B cell (primary cell): ENCODE measurements around the gene DCN. TPM values are rescaled to one million over a fixed set of nuclear protein-coding genes. Genes with fewer than 3 reads are reported as not detected.

Experiments used
- ATAC-seq: fragments of 200-7000 bp; cut with Tn5 transposase; one replicate; pipeline ENCODE4 v1.10.0; 2021; ENCODE audit warnings: low read depth, mild to moderate bottlenecking, moderate number of reproducible peaks, moderate library complexity
- CTCF ChIA-PET: fragments of 350-600 bp; sonication (Branson Sonifier 250); formaldehyde crosslinking; loops from one replicate; lab custom pipeline; 2021; ENCODE audit warnings: antibody characterized with exemption, inconsistent platforms; lab: Charles Lee
- POLR2A ChIA-PET: fragments of 350-600 bp; sonication (Branson Sonifier 250); formaldehyde crosslinking; loops from one replicate; lab custom pipeline; 2021; ENCODE audit warnings: antibody characterized with exemption; lab: Charles Lee
- DNase-seq: peaks from one replicate; pipeline ENCODE4 v3.0.0; 2013
- H2AFZ ChIP-seq: 2 replicates; pipeline ENCODE4 v1.6.1; 2012; ENCODE audit warnings: mild to moderate bottlenecking, low read depth, low read length; ENCODE audit not compliant: insufficient read depth, poor library complexity, severe bottlenecking
- H3K27ac ChIP-seq, 2 donors: 1 replicate in 1 of 2; 2 replicates in 1 of 2; pipeline ENCODE4 v1.5.1; 2012 to 2013; ENCODE audit warnings: low read length in 2 of 2, mild to moderate bottlenecking in 2 of 2, moderate library complexity in 1 of 2
- H3K27me3 ChIP-seq, 4 experiments: fragments of 200-600 bp in 1 of 4; sonication (generic) in 1 of 4; replicated peaks in 1 of 4; 1 replicate in 2 of 4; 2 replicates in 2 of 4; pipeline versions ENCODE4 v1.6.1 to v1.7.0; 2013 to 2016; ENCODE audit warnings: low read length in 3 of 4, mild to moderate bottlenecking in 2 of 4, mixed read lengths in 1 of 4, moderate library complexity in 1 of 4; ENCODE audit not compliant: insufficient read depth in 4 of 4, control insufficient read depth in 3 of 4; ENCODE audit errors: control extremely low read depth in 1 of 4
- H3K36me3 ChIP-seq, 2 experiments: replicated peaks in 1 of 2; 1 replicate in 1 of 2; 2 replicates in 1 of 2; pipeline versions ENCODE4 v1.6.1 to v1.7.1; 2013; ENCODE audit warnings: low read length in 1 of 2; ENCODE audit not compliant: insufficient read depth in 2 of 2, control insufficient read depth in 1 of 2; ENCODE audit errors: control extremely low read depth in 1 of 2, extremely low read depth in 1 of 2
- H3K4me1 ChIP-seq, 2 donors: fragments of 200-600 bp in 1 of 2; sonication (generic) in 1 of 2; 1 replicate in 1 of 2; 2 replicates in 1 of 2; pipeline versions ENCODE4 v1.5.1 to v1.6.1; 2013 to 2017; ENCODE audit warnings: low read length in 2 of 2; ENCODE audit not compliant: control insufficient read depth in 2 of 2, insufficient read depth in 2 of 2
- H3K4me2 ChIP-seq: replicated peaks from 2 replicates; pipeline ENCODE3; 2012; ENCODE audit warnings: mild to moderate bottlenecking, low read depth, low read length; ENCODE audit not compliant: poor library complexity, severe bottlenecking
- H3K4me3 ChIP-seq, 5 experiments: fragments of 200-600 bp in 1 of 5; sonication (generic) in 1 of 5; 1 replicate in 3 of 5; 2 replicates in 2 of 5; pipeline versions ENCODE4 v1.5.1 to v1.7.0; 2011 to 2016; ENCODE audit warnings: low read length in 4 of 5, mild to moderate bottlenecking in 4 of 5, low read depth in 2 of 5, control low read depth in 1 of 5, moderate library complexity in 1 of 5; ENCODE audit not compliant: insufficient read depth in 1 of 5; ENCODE audit errors: control extremely low read depth in 1 of 5, extremely low read depth in 1 of 5
- H3K79me2 ChIP-seq: fragments of 200-600 bp; sonication (generic); one replicate; pipeline ENCODE4 v1.6.0; 2016; ENCODE audit warnings: low read length; ENCODE audit not compliant: control insufficient read depth, insufficient read depth
- H3K9ac ChIP-seq: fragments of 200-600 bp; sonication (generic); 2 replicates; pipeline ENCODE4 v1.6.1; 2017; ENCODE audit warnings: mild to moderate bottlenecking, low read length, moderate library complexity
- H3K9me3 ChIP-seq, 3 donors: one replicate each; pipeline versions ENCODE4 v1.6.1 to v1.7.1; 2013; ENCODE audit warnings: low read length in 2 of 3; ENCODE audit not compliant: control insufficient read depth in 2 of 3, insufficient read depth in 1 of 3; ENCODE audit errors: control extremely low read depth in 1 of 3
- H4K20me1 ChIP-seq: 2 replicates; pipeline ENCODE4 v1.6.0; 2012; ENCODE audit warnings: mild to moderate bottlenecking, low read length; ENCODE audit not compliant: insufficient read depth, control insufficient read depth, poor library complexity, severe bottlenecking
- H3K27ac Mint-ChIP-seq: one replicate; pipeline ENCODE4 v1.8.0; 2021; ENCODE audit warnings: mixed read lengths
- H3K27me3 Mint-ChIP-seq: one replicate; pipeline ENCODE4 v1.8.0; 2021; ENCODE audit warnings: mixed read lengths
- H3K4me1 Mint-ChIP-seq: one replicate; pipeline ENCODE4 v1.8.0; 2021; ENCODE audit warnings: mixed read lengths
- H3K4me3 Mint-ChIP-seq: one replicate; pipeline ENCODE4 v1.8.0; 2021; ENCODE audit warnings: mixed read lengths
- H3K9me3 Mint-ChIP-seq: one replicate; pipeline ENCODE4 v1.8.0; 2022; ENCODE audit warnings: mixed read lengths; ENCODE audit not compliant: insufficient read depth
- EZH2 ChIP-seq: IDR thresholded peaks from 2 replicates; pipeline ENCODE4 v1.6.1; 2012; ENCODE audit warnings: borderline replicate concordance, low read depth, mild to moderate bottlenecking, moderate library complexity, low read length; ENCODE audit not compliant: insufficient read depth, poor library complexity, severe bottlenecking
- WGBS: methylation state at CpG from one replicate; pipeline ENCODE4 v1.1.5; 2013; ENCODE audit warnings: missing lambda C conversion rate; ENCODE audit not compliant: insufficient coverage; 5-methylcytosine and 5-hydroxymethylcytosine counted together
- intact Hi-C: fragments of 100-400 bp; cut with micrococcal nuclease; formaldehyde crosslinking; loops from one replicate; pipeline ENCODE4 v1.10.0; 2022
- polyA plus RNA-seq: library from polyadenylated mRNA; depleted of rRNA; stranded (reverse); fragments of >200 nt; gene quantifications from 2 replicates; pipeline ENCODE4 v1.2.3, GENCODE V29; 2012
- total RNA-seq, 2 donors: library from RNA; stranded (reverse); fragments of 120-200 nt in 1 of 2; gene quantifications; 1 replicate in 1 of 2; 2 replicates in 1 of 2; pipeline versions ENCODE4 v1.2.3 to v1.2.4, GENCODE V29; 2013 to 2022
- TF ChIP-seq, protein P1 (sequence below): fragments of 200-600 bp; IDR thresholded peaks from one replicate; pipeline ENCODE4 v1.8.0; 2022; ENCODE audit warnings: antibody characterized with exemption, mild to moderate bottlenecking

The DCN gene
- total and polyA plus RNA-seq, 2 donors (not counting 1 experiment from before 2014, with no cell fraction given): not detected

DNA sequence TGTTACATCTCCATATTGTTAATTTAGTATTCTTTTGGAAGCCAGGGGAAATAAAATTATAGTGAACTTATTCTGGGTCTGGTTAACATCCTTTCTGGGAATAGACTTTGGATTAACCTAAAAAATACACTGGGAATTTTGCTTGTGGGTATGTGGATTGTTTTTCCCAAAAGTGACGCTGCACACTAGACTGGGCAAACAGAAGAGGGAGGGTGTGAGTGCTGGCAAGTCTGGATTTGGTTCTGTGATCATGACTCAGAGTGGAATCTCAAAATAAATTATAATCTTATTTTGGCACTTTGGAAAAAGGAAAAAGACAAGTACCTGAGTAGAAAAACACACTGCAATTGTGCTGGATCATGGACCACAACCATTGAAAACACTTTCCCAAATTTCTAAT lies 56.1 kb downstream of the DCN start:
- ChIA-PET POLR2A (no interaction called here), CTCF (no interaction called here)
- TF ChIP-seq, protein P1, sequence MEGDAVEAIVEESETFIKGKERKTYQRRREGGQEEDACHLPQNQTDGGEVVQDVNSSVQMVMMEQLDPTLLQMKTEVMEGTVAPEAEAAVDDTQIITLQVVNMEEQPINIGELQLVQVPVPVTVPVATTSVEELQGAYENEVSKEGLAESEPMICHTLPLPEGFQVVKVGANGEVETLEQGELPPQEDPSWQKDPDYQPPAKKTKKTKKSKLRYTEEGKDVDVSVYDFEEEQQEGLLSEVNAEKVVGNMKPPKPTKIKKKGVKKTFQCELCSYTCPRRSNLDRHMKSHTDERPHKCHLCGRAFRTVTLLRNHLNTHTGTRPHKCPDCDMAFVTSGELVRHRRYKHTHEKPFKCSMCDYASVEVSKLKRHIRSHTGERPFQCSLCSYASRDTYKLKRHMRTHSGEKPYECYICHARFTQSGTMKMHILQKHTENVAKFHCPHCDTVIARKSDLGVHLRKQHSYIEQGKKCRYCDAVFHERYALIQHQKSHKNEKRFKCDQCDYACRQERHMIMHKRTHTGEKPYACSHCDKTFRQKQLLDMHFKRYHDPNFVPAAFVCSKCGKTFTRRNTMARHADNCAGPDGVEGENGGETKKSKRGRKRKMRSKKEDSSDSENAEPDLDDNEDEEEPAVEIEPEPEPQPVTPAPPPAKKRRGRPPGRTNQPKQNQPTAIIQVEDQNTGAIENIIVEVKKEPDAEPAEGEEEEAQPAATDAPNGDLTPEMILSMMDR: no peak
- TF ChIP-seq EZH2: no peak
- no peaks in the 10 kb centered on the region for H3K9me3 ChIP-seq
- no peaks in the 10 kb centered on the region for H3K9me3 Mint-ChIP-seq
- WGBS: 60% methylated on average over 1 of the region's 1 CpG
- H3K4me1 ChIP-seq: no peaks in the 10 kb centered on the region
- no peaks in the 10 kb centered on the region for H3K27me3 Mint-ChIP-seq
- H3K4me2 ChIP-seq: no peak overlapping the region
- no peaks in the 10 kb centered on the region for H3K4me1 Mint-ChIP-seq
- no peak overlapping the region for H3K27ac ChIP-seq
- H3K27me3 ChIP-seq: no peaks in the 10 kb centered on the region
- H3K36me3 ChIP-seq: no peaks in the 10 kb centered on the region
- ATAC-seq (no peak), DNase-seq (no peak)
- no peaks in the 10 kb centered on the region for H3K79me2 ChIP-seq
- H3K27ac Mint-ChIP-seq: no peak overlapping the region
- intact Hi-C loops: no loop called here
- no peak overlapping the region for H3K4me3 Mint-ChIP-seq
- no peaks in the 10 kb centered on the region for H4K20me1 ChIP-seq
- no peak overlapping the region for H3K4me3 ChIP-seq
- no peak overlapping the region for H3K9ac ChIP-seq
- H2AFZ ChIP-seq: no peak overlapping the region

DNA sequence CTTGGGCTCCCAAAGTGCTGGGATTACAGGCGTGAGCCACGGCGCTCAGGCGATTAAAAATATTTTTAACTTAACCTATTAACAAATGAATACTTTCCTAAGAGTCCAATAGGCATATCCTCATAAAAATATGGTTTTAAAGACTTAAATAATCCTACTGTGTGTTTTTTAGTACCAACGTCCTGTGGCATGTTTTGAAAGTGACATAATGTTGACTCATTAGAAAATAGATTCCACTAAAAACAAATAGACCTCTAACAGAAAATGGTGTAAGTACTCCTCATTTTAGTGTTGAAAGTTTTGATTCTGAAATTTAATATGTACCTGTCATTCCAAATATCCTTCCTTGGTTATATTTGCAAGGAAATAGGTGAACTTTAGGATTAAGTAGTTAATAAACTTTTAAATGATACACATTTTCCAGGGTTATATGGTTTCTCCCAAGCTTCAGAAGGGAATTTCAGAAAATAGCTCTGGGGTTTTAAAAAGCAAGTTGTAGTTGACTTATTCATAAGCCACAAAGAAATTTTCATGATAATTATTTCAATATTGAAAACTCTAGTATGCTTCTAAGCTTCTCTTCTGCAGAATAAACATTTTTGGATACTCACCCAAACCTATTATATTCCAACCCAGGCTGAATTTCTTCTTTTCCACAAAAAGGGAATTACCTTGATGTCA lies 59.2 kb downstream of the DCN start:
- no peak overlapping the region for H3K27ac Mint-ChIP-seq
- Histone ChIP-seq H3K36me3 (no peaks in the 10 kb centered on the region), H3K4me2 (no peak overlapping the region), H3K79me2 (no peaks in the 10 kb centered on the region), H2AFZ (no peak overlapping the region), H3K27me3 (no peaks in the 10 kb centered on the region), H3K27ac (no peak overlapping the region), H3K9me3 (no peaks in the 10 kb centered on the region), H4K20me1 (no peaks in the 10 kb centered on the region), H3K4me1 (no peaks in the 10 kb centered on the region), H3K9ac (no peak overlapping the region), H3K4me3 (no peak overlapping the region)
- no peak overlapping the region for H3K4me3 Mint-ChIP-seq
- H3K27me3 Mint-ChIP-seq: no peaks in the 10 kb centered on the region
- no peaks in the 10 kb centered on the region for H3K9me3 Mint-ChIP-seq
- intact Hi-C loops: no loop called here
- DNase-seq: no peak
- H3K4me1 Mint-ChIP-seq: no peaks in the 10 kb centered on the region
- ChIA-PET POLR2A (no interaction called here), CTCF (no interaction called here)
- WGBS: no CpG with 5 or more reads among the region's 5 CpGs
- ATAC-seq: no peak
- TF ChIP-seq, protein P1: no peak
- no peak for TF ChIP-seq EZH2
